Measurements from ENCODE around the gene VSNL1. TPM values are rescaled to one million over a fixed set of nuclear protein-coding genes. Genes with fewer than 3 reads are reported as not detected.

Gene VSNL1
- polyA plus RNA-seq, 4 donors: 4.4 to 6.1 (median 5.2) TPM

- DNase-seq (ENCODE audit: low read depth in 4 of 4, low spot score in 3 of 4): no peak
Observed at GRCh38 chr2:17607379-17607778, 66.9 kb downstream of the VSNL1 start.

- DNase-seq (ENCODE audit: low read depth in 4 of 4, low spot score in 3 of 4): no peak
Observed at GRCh38 chr2:17608251-17608650, 67.8 kb downstream of the VSNL1 start.

GRCh38 chr2:17610521-17610920 is 70.0 kb downstream of the VSNL1 start:
- no peak for DNase-seq (ENCODE audit: low read depth in 4 of 4, low spot score in 3 of 4)

GRCh38 chr2:17611036-17611435 is 70.5 kb downstream of the VSNL1 start:
- DNase-seq (ENCODE audit: low read depth in 4 of 4, low spot score in 3 of 4): no peak

GRCh38 chr2:17614174-17614930 is 73.9 kb downstream of the VSNL1 start:
- no peak for DNase-seq (ENCODE audit: low read depth in 4 of 4, low spot score in 3 of 4)

- no peak for DNase-seq (ENCODE audit: low read depth in 4 of 4, low spot score in 3 of 4)
Observed at GRCh38 chr2:17615147-17615546, 74.7 kb downstream of the VSNL1 start.

GRCh38 chr2:17615728-17616351 is 75.3 kb downstream of the VSNL1 start:
- no peak for DNase-seq (ENCODE audit: low read depth in 4 of 4, low spot score in 3 of 4)

- no peak for DNase-seq (ENCODE audit: low read depth in 4 of 4, low spot score in 3 of 4)
Observed at GRCh38 chr2:17616405-17616804, 75.9 kb downstream of the VSNL1 start.

GRCh38 chr2:17617516-17617915 is 77.0 kb downstream of the VSNL1 start:
- no peak for DNase-seq (ENCODE audit: low read depth in 4 of 4, low spot score in 3 of 4)

GRCh38 chr2:17617955-17618354 is 77.5 kb downstream of the VSNL1 start:
- no peak for DNase-seq (ENCODE audit: low read depth in 4 of 4, low spot score in 3 of 4)

GRCh38 chr2:17620280-17620679 is 79.8 kb downstream of the VSNL1 start:
- no peak for DNase-seq (ENCODE audit: low read depth in 4 of 4, low spot score in 3 of 4)

GRCh38 chr2:17620841-17621240 is 80.3 kb downstream of the VSNL1 start:
- DNase-seq (ENCODE audit: low read depth in 4 of 4, low spot score in 3 of 4): no peak

- no peak for DNase-seq (ENCODE audit: low read depth in 4 of 4, low spot score in 3 of 4)
Observed at GRCh38 chr2:17621781-17622180, 81.3 kb downstream of the VSNL1 start.

- DNase-seq (ENCODE audit: low read depth in 4 of 4, low spot score in 3 of 4): no peak
Observed at GRCh38 chr2:17625446-17625845, 85.0 kb downstream of the VSNL1 start.

GRCh38 chr2:17626986-17627385 is 86.5 kb downstream of the VSNL1 start:
- no peak for DNase-seq (ENCODE audit: low read depth in 4 of 4, low spot score in 3 of 4)

- no peak for DNase-seq (ENCODE audit: low read depth in 4 of 4, low spot score in 3 of 4)
Observed at GRCh38 chr2:17627434-17627833, 86.9 kb downstream of the VSNL1 start.

GRCh38 chr2:17628349-17629261 is 88.1 kb downstream of the VSNL1 start:
- no peak for DNase-seq (ENCODE audit: low read depth in 4 of 4, low spot score in 3 of 4)

- DNase-seq (ENCODE audit: low read depth in 4 of 4, low spot score in 3 of 4): no peak
Observed at GRCh38 chr2:17630089-17630488, 89.6 kb downstream of the VSNL1 start.

- no peak for DNase-seq (ENCODE audit: low read depth in 4 of 4, low spot score in 3 of 4)
Observed at GRCh38 chr2:17634997-17635396, 94.5 kb downstream of the VSNL1 start.

GRCh38 chr2:17636257-17636656 is 95.8 kb downstream of the VSNL1 start:
- DNase-seq (ENCODE audit: low read depth in 4 of 4, low spot score in 3 of 4): no peak

- DNase-seq (ENCODE audit: low read depth in 4 of 4, low spot score in 3 of 4): no peak
Observed at GRCh38 chr2:17637131-17637906, 96.8 kb downstream of the VSNL1 start.

All from left renal pelvis (tissue), 4 donors.